HepG2 (cell line): ENCODE data around the gene HACD2. TPM values are rescaled to one million over a fixed set of nuclear protein-coding genes. Genes with fewer than 3 reads are reported as not detected.

ENCODE experiments used
- FOXO4 ChIP-seq: sonication (generic); formaldehyde crosslinking; conservative IDR thresholded peaks from 2 replicates; pipeline ENCODE4 v1.8.1; 2023; ENCODE audit warnings: missing genetic modification reagents
- LCORL ChIP-seq, 2 experiments: fragments of 450-650 bp in 1 of 2; sonication (generic) in 1 of 2; formaldehyde crosslinking in 1 of 2; IDR thresholded peaks; 2 replicates each; pipeline versions ENCODE4 v1.5.0 to v1.6.1; 2017 to 2020; ENCODE audit warnings: antibody characterized with exemption in 1 of 2, missing genetic modification reagents in 1 of 2
- MEF2D ChIP-seq: sonication (generic); formaldehyde crosslinking; IDR thresholded peaks from 2 replicates; pipeline ENCODE4 v1.5.1; 2020; ENCODE audit warnings: mild to moderate bottlenecking, missing genetic modification reagents
- MTF2 ChIP-seq: sonication (generic); formaldehyde crosslinking; IDR thresholded peaks from 2 replicates; pipeline ENCODE4 v1.5.0; 2020; ENCODE audit warnings: missing genetic modification reagents, borderline replicate concordance
- REL ChIP-seq: sonication (generic); formaldehyde crosslinking; conservative IDR thresholded peaks from 2 replicates; pipeline ENCODE4 v1.8.0; 2022; ENCODE audit warnings: mild to moderate bottlenecking, missing genetic modification reagents, moderate library complexity
- ZFY ChIP-seq: sonication (generic); formaldehyde crosslinking; IDR thresholded peaks from 2 replicates; pipeline ENCODE4 v1.4.0; 2020; ENCODE audit warnings: missing genetic modification reagents
- ZSCAN30 ChIP-seq: sonication (generic); formaldehyde crosslinking; IDR thresholded peaks from 2 replicates; pipeline ENCODE4 v1.5.0; 2020; ENCODE audit warnings: mild to moderate bottlenecking, missing genetic modification reagents
- polyA plus RNA-seq, 8 experiments: library from polyadenylated mRNA; depleted of rRNA in 3 of 8; stranded (reverse) in 7 of 8; unstranded in 1 of 8; fragments of >200 nt; fragmentation: Illumina TruSeq in 4 of 8; extraction: Trizol in 4 of 8; gene quantifications; 2 replicates each; pipeline versions ENCODE4 v1.2.1 to v1.2.3, GENCODE V29; 2011 to 2016; ENCODE audit warnings: low read depth in 4 of 8, missing spikeins in 1 of 8, mixed read lengths in 1 of 8; ENCODE audit not compliant: insufficient read depth in 1 of 8
- total RNA-seq, 5 experiments: library from RNA; depleted of rRNA; stranded (reverse); fragments of >200 nt; fragmentation: Illumina TruSeq; extraction: Trizol; gene quantifications; 2 replicates each; pipeline ENCODE4 v1.2.3, GENCODE V29; 2016; ENCODE audit warnings: low read depth in 1 of 5
- TF ChIP-seq, protein P1 (sequence below): sonication (generic); formaldehyde crosslinking; IDR thresholded peaks from 2 replicates; pipeline ENCODE4 v1.4.0; 2020; ENCODE audit warnings: missing genetic modification reagents
- TF ChIP-seq, protein P2 (sequence below): sonication (generic); formaldehyde crosslinking; IDR thresholded peaks from 2 replicates; pipeline ENCODE4 v1.5.0; 2020; ENCODE audit warnings: missing genetic modification reagents
- TF ChIP-seq, protein P3 (sequence below): sonication (generic); formaldehyde crosslinking; IDR thresholded peaks from 2 replicates; pipeline ENCODE4 v1.9.0; 2021; ENCODE audit warnings: mild to moderate bottlenecking, missing genetic modification reagents

The HACD2 gene
- total and polyA plus RNA-seq, 2 of the 13 experiments (the other 11 are each of a cell fraction or from before 2014, with no cell fraction given): 47.0 to 50.4 TPM

GRCh38 chr3:123449102-123449996, 135.5 kb downstream of the HACD2 start (continued):
- TF ChIP-seq, protein P1, sequence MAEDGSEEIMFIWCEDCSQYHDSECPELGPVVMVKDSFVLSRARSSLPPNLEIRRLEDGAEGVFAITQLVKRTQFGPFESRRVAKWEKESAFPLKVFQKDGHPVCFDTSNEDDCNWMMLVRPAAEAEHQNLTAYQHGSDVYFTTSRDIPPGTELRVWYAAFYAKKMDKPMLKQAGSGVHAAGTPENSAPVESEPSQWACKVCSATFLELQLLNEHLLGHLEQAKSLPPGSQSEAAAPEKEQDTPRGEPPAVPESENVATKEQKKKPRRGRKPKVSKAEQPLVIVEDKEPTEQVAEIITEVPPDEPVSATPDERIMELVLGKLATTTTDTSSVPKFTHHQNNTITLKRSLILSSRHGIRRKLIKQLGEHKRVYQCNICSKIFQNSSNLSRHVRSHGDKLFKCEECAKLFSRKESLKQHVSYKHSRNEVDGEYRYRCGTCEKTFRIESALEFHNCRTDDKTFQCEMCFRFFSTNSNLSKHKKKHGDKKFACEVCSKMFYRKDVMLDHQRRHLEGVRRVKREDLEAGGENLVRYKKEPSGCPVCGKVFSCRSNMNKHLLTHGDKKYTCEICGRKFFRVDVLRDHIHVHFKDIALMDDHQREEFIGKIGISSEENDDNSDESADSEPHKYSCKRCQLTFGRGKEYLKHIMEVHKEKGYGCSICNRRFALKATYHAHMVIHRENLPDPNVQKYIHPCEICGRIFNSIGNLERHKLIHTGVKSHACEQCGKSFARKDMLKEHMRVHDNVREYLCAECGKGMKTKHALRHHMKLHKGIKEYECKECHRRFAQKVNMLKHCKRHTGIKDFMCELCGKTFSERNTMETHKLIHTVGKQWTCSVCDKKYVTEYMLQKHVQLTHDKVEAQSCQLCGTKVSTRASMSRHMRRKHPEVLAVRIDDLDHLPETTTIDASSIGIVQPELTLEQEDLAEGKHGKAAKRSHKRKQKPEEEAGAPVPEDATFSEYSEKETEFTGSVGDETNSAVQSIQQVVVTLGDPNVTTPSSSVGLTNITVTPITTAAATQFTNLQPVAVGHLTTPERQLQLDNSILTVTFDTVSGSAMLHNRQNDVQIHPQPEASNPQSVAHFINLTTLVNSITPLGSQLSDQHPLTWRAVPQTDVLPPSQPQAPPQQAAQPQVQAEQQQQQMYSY: peak; percentile 66
- TF ChIP-seq, protein P2, sequence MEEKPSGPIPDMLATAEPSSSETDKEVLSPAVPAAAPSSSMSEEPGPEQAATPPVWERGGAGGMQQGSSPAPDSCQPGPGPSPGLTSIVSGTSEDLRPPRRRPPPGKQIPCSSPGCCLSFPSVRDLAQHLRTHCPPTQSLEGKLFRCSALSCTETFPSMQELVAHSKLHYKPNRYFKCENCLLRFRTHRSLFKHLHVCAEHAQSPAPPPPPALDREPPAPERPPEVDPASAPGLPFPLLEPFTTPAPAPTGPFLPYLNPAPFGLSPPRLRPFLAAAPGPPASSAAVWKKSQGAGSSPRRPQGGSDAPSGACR (CRISPR knock-in tag): no peak
- TF ChIP-seq, protein P3, sequence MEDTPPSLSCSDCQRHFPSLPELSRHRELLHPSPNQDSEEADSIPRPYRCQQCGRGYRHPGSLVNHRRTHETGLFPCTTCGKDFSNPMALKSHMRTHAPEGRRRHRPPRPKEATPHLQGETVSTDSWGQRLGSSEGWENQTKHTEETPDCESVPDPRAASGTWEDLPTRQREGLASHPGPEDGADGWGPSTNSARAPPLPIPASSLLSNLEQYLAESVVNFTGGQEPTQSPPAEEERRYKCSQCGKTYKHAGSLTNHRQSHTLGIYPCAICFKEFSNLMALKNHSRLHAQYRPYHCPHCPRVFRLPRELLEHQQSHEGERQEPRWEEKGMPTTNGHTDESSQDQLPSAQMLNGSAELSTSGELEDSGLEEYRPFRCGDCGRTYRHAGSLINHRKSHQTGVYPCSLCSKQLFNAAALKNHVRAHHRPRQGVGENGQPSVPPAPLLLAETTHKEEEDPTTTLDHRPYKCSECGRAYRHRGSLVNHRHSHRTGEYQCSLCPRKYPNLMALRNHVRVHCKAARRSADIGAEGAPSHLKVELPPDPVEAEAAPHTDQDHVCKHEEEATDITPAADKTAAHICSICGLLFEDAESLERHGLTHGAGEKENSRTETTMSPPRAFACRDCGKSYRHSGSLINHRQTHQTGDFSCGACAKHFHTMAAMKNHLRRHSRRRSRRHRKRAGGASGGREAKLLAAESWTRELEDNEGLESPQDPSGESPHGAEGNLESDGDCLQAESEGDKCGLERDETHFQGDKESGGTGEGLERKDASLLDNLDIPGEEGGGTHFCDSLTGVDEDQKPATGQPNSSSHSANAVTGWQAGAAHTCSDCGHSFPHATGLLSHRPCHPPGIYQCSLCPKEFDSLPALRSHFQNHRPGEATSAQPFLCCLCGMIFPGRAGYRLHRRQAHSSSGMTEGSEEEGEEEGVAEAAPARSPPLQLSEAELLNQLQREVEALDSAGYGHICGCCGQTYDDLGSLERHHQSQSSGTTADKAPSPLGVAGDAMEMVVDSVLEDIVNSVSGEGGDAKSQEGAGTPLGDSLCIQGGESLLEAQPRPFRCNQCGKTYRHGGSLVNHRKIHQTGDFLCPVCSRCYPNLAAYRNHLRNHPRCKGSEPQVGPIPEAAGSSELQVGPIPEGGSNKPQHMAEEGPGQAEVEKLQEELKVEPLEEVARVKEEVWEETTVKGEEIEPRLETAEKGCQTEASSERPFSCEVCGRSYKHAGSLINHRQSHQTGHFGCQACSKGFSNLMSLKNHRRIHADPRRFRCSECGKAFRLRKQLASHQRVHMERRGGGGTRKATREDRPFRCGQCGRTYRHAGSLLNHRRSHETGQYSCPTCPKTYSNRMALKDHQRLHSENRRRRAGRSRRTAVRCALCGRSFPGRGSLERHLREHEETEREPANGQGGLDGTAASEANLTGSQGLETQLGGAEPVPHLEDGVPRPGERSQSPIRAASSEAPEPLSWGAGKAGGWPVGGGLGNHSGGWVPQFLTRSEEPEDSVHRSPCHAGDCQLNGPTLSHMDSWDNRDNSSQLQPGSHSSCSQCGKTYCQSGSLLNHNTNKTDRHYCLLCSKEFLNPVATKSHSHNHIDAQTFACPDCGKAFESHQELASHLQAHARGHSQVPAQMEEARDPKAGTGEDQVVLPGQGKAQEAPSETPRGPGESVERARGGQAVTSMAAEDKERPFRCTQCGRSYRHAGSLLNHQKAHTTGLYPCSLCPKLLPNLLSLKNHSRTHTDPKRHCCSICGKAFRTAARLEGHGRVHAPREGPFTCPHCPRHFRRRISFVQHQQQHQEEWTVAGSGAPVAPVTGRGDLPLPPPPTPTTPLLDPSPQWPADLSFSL (CRISPR knock-in tag): no peak
- TF ChIP-seq ZSCAN30 (CRISPR knock-in tag) (no peak), MEF2D (no peak), ZFY (CRISPR knock-in tag) (0 out of 2 replicates have a peak, but pooled peaks have one; percentile 26), FOXO4 (CRISPR knock-in tag) (no peak), REL (CRISPR knock-in tag) (no peak), LCORL (IDR thresholded peaks at IDR 0.05) (no peak), LCORL (CRISPR knock-in tag; IDR thresholded peaks at IDR 0.05) (no peak), MTF2 (0 out of 2 replicates have a peak, but pooled peaks have one; percentile 50)
